ENCODE results near the gene MORN3.
"Not testable (repeated sequence)": the region's sequence is repeated elsewhere in the genome, so short reads cannot be mapped to it uniquely, and the experiment has no call there.

DNA sequence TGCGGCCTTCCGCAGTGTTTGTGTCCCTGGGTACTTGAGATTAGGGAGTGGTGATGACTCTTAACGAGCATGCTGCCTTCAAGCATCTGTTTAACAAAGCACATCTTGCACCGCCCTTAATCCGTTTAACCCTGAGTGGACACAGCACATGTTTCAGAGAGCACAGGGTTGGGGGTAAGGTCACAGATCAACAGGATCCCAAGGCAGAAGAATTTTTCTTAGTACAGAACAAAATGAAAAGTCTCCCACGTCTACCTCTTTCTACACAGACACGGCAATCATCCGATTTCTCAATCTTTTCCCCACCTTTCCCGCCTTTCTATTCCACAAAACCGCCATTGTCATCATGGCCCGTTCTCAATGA, 35.6 kb downstream of the MORN3 start:
- TF ChIP-seq, protein P1, sequence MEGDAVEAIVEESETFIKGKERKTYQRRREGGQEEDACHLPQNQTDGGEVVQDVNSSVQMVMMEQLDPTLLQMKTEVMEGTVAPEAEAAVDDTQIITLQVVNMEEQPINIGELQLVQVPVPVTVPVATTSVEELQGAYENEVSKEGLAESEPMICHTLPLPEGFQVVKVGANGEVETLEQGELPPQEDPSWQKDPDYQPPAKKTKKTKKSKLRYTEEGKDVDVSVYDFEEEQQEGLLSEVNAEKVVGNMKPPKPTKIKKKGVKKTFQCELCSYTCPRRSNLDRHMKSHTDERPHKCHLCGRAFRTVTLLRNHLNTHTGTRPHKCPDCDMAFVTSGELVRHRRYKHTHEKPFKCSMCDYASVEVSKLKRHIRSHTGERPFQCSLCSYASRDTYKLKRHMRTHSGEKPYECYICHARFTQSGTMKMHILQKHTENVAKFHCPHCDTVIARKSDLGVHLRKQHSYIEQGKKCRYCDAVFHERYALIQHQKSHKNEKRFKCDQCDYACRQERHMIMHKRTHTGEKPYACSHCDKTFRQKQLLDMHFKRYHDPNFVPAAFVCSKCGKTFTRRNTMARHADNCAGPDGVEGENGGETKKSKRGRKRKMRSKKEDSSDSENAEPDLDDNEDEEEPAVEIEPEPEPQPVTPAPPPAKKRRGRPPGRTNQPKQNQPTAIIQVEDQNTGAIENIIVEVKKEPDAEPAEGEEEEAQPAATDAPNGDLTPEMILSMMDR (IDR thresholded peaks at IDR 0.05): not testable (repeated sequence)
- not testable (repeated sequence) for TF ChIP-seq POLR2A (IDR thresholded peaks at IDR 0.05)
